OCI-LY1 (cell line): ENCODE data around the gene CNTFR.

Experiments
- H2AFZ ChIP-seq: fragments of 200-600 bp; sonication (generic), shearing (Covaris generic); 2 replicates; pipeline ENCODE4 v1.6.0; 2014; ENCODE audit warnings: antibody characterized with exemption, mild to moderate bottlenecking, low read length
- H3F3A ChIP-seq: fragments of 200-600 bp; sonication (generic), shearing (Covaris generic); 2 replicates; pipeline ENCODE4 v1.6.0; 2014; ENCODE audit warnings: mild to moderate bottlenecking, antibody characterized with exemption, low read length, moderate library complexity; ENCODE audit not compliant: insufficient read depth
- H3K27ac ChIP-seq: fragments of 200-600 bp; sonication (generic); 2 replicates; pipeline ENCODE4 v1.5.1; 2014; ENCODE audit warnings: low read length, mixed run types, mild to moderate bottlenecking, low read depth; ENCODE audit not compliant: poor library complexity, severe bottlenecking
- H3K27me3 ChIP-seq: fragments of 200-600 bp; sonication (generic); 2 replicates; pipeline ENCODE4 v1.6.0; 2014; ENCODE audit warnings: antibody characterized with exemption, mild to moderate bottlenecking, low read length, moderate library complexity; ENCODE audit not compliant: insufficient read depth
- H3K36me3 ChIP-seq: fragments of 200-600 bp; sonication (generic); 2 replicates; pipeline ENCODE4 v1.6.1; 2014; ENCODE audit warnings: mild to moderate bottlenecking, antibody characterized with exemption, low read length, moderate library complexity, mixed read lengths; ENCODE audit not compliant: insufficient read depth
- H3K4me1 ChIP-seq: fragments of 200-600 bp; sonication (generic); 2 replicates; pipeline ENCODE4 v1.5.1; 2014; ENCODE audit warnings: mild to moderate bottlenecking, low read length, moderate library complexity; ENCODE audit not compliant: insufficient read depth, severe bottlenecking
- H3K4me2 ChIP-seq: fragments of 200-600 bp; sonication (generic), shearing (Covaris generic); 2 replicates; pipeline ENCODE4 v1.6.1; 2014; ENCODE audit warnings: low read length
- H3K4me3 ChIP-seq: fragments of 200-600 bp; sonication (generic); 2 replicates; pipeline ENCODE4 v1.5.1; 2014; ENCODE audit warnings: low read length, low read depth, mild to moderate bottlenecking, mixed read lengths; ENCODE audit not compliant: poor library complexity, severe bottlenecking
- H3K79me2 ChIP-seq: fragments of 200-600 bp; shearing (Covaris generic); 2 replicates; pipeline ENCODE4 v1.6.1; 2016; ENCODE audit warnings: mixed run types, low read length, mixed read lengths; ENCODE audit not compliant: insufficient read depth
- H3K9ac ChIP-seq: fragments of 200-600 bp; sonication (generic), shearing (Covaris generic); 2 replicates; pipeline ENCODE4 v1.6.1; 2014; ENCODE audit warnings: mild to moderate bottlenecking, low read length, mixed read lengths
- H3K9me2 ChIP-seq: fragments of 200-600 bp; sonication (generic), shearing (Covaris generic); 2 replicates; pipeline ENCODE4 v1.6.1; 2014; ENCODE audit warnings: low read depth, mild to moderate bottlenecking, low read length, mixed read lengths
- H3K9me3 ChIP-seq: fragments of 200-600 bp; shearing (Covaris generic); 2 replicates; pipeline ENCODE4 v1.6.1; 2014; ENCODE audit warnings: low read length, mixed read lengths
- H4K20me1 ChIP-seq: fragments of 200-600 bp; sonication (generic), shearing (Covaris generic); 2 replicates; pipeline ENCODE4 v1.6.0; 2016; ENCODE audit warnings: mild to moderate bottlenecking, low read length; ENCODE audit not compliant: insufficient read depth
- CTCF ChIP-seq: fragments of 200-600 bp; sonication (generic), shearing (Covaris generic); IDR thresholded peaks from 2 replicates; pipeline ENCODE4 v1.5.1; 2017; ENCODE audit warnings: mild to moderate bottlenecking, antibody characterized with exemption, low read length, moderate library complexity, mixed read lengths
- EZH2 ChIP-seq: fragments of 200-600 bp; sonication (generic), shearing (Covaris generic); IDR thresholded peaks from 2 replicates; pipeline ENCODE4 v1.8.0; 2017; ENCODE audit warnings: borderline replicate concordance, mixed run types, mild to moderate bottlenecking, antibody characterized with exemption, low read length, moderate library complexity, mixed read lengths

The CNTFR gene

DNA sequence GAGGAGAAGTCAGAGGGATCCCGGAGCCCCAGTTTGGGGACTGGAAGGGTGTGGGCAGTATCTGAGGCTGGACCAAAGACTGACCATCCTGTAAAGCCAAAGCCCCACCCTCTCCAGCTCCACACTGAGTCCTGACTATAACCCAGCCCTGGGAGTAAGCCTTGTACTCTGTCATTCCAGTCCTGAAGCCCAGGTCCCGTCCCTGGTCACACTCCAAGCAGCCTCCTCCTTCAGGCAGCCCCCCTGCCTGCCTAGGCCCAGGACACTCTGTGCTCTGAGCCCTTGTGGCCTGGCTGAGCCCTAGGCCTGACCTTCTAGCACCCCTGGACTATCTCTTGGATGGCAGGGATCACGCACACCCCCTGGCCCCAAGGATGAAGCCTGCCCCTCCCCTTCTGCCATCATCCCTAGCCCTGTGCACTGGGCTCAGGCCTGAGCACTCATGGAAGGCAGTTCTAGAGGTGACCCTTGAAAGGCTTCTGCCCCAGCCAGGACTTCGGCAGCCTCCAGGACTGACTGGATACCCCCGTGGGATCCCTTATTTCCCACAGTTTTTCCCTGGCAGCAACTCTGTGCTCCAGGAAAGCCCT, 38.7 kb downstream of the CNTFR start:
- TF ChIP-seq EZH2 = no peak
- TF ChIP-seq CTCF = no peak

DNA sequence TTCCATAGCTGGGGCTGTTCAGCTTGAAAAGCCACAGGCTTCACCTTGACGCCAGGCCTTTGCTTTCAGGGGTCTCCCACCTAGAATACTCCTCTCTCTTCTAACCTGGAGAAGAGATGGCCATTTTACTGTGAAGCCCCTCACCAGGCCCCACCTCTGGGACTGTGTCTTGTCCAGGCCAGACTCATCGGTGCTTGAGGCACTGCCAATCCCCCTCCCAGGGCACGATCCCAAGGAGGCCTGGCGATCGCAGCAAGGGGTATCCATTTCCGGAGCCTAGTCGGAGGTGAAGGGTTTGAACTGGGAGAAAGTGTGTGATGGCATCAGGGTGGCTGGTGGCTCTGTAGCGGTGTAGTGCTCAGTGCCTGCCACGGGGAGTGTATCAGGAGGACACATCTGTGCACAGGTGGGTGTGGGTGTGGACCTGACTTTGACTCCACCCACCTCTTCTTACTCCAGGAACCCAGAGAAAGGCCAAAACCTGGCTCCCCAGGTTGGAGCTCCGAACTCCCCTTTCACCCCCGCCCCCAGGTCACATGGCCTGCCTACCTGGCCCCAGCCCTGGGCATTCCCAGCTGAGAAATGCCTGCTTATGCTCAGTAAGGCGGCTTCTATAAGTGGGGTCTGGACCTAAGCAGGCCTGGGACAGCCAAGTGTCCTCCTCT, 39.4 kb downstream of the CNTFR start:
- Histone ChIP-seq H3K4me3 (no peak overlapping the region), H3K4me1 (no peaks in the 10 kb centered on the region), H3K4me2 (no peak overlapping the region), H3F3A (no peaks in the 10 kb centered on the region), H3K79me2 (no peaks in the 10 kb centered on the region), H3K9me2 (no peaks in the 10 kb centered on the region), H3K27ac (no peak overlapping the region), H3K9ac (no peak overlapping the region), H4K20me1 (no peaks in the 10 kb centered on the region), H3K9me3 (no peaks in the 10 kb centered on the region), H2AFZ (no peak overlapping the region), H3K27me3 (0 out of 2 replicates have a peak, but pooled peaks cover 11% of the 10 kb centered on the region), H3K36me3 (no peaks in the 10 kb centered on the region)
- TF ChIP-seq EZH2 (no peak), CTCF (no peak)

More for the DNA sequence above, 38.7 kb downstream of the CNTFR start:
- Histone ChIP-seq H2AFZ (no peak overlapping the region), H3K4me1 (no peaks in the 10 kb centered on the region), H3F3A (no peaks in the 10 kb centered on the region), H3K9ac (no peak overlapping the region), H3K9me3 (no peaks in the 10 kb centered on the region), H3K4me3 (no peak overlapping the region), H3K4me2 (no peak overlapping the region), H3K79me2 (no peaks in the 10 kb centered on the region), H3K36me3 (no peaks in the 10 kb centered on the region), H3K27me3 (0 out of 2 replicates have a peak, but pooled peaks cover 11% of the 10 kb centered on the region), H4K20me1 (no peaks in the 10 kb centered on the region), H3K27ac (no peak overlapping the region), H3K9me2 (no peaks in the 10 kb centered on the region)

DNA sequence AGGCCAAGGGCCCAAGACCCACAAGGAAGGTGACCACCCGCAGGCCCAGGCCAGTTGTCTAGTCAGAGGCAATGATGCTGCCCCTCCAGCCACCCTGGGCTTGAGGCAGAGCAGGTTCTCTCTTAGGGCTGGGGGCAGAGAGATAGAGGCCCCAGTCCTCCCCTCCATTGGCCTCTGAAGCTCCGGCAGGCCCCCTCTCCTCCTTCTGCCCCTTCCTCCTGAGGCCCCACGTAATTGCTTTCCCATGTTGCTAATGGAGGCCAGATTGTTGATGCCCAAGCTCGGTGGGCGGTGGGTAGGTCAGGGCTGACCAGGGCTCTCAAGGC, 40.2 kb downstream of the CNTFR start:
- Histone ChIP-seq H2AFZ (no peak overlapping the region), H3K36me3 (no peaks in the 10 kb centered on the region), H4K20me1 (no peaks in the 10 kb centered on the region), H3K9me2 (no peaks in the 10 kb centered on the region), H3K4me2 (no peak overlapping the region), H3K79me2 (no peaks in the 10 kb centered on the region), H3K9me3 (no peaks in the 10 kb centered on the region), H3K4me3 (no peak overlapping the region), H3K27ac (no peak overlapping the region), H3K27me3 (0 out of 2 replicates have a peak, but pooled peaks cover 11% of the 10 kb centered on the region), H3K9ac (no peak overlapping the region), H3K4me1 (no peaks in the 10 kb centered on the region), H3F3A (no peaks in the 10 kb centered on the region)
- TF ChIP-seq CTCF (no peak), EZH2 (no peak)
